ENCODE measurements around the gene SMYD3. TPM values are rescaled to one million over a fixed set of nuclear protein-coding genes. Genes with fewer than 3 reads are reported as not detected.
A peak's percentile ranks its signal among the peaks of the same experiment; 100 is the strongest.

Gene SMYD3
- total RNA-seq, 3 donors from 2014 or later (not counting 1 experiment from before 2014, with no cell fraction given): 43.6 to 48.0 (median 46.1) TPM

- WGBS (ENCODE audit: insufficient coverage): 86% methylated on average over 3 of the region's 5 CpGs
- H3K36me3 Mint-ChIP-seq: peaks cover 12% of the 10 kb centered on the region
These were observed 611.6 kb downstream of the SMYD3 start for GRCh38 chr1:245895455-245895959.

GRCh38 chr1:245894843-245895242 is 612.2 kb downstream of the SMYD3 start:
- Mint-ChIP-seq H3K27ac (peak overlapping the region; percentile 41 to 78), H3K4me3 (peak overlapping the region; percentile 28), H3K4me1 (peaks cover 15 to 24% of the 10 kb centered on the region in 2 donors), H3K36me3 (peaks cover 12% of the 10 kb centered on the region), H3K27me3 (ENCODE audit: low read depth in 2 of 2) (no peaks in the 10 kb centered on the region), H3K9me3 (peaks cover 0 to 8% of the 10 kb centered on the region in 2 donors)
- TF ChIP-seq CTCF (IDR thresholded peaks at IDR 0.05): no peak
- peak; percentile 59 to 98 (median 71) for ATAC-seq
- no peak overlapping the region for H3K4me3 ChIP-seq (ENCODE audit: low read length)
- intact Hi-C loops (cut with micrococcal nuclease): loop anchor here (10.0 kb wide), 1 partner anchor 60 kb away; no protein-coding TSS in a partner anchor
- H3K36me3 ChIP-seq (ENCODE audit: control insufficient read depth, insufficient read depth, low read length): peaks cover 2% of the 10 kb centered on the region
- H3K4me1 ChIP-seq (ENCODE audit: control insufficient read depth, insufficient read depth, low read length): peaks cover 11% of the 10 kb centered on the region
- no peak overlapping the region for H3K27ac ChIP-seq (ENCODE audit: low read length)
- no peaks in the 10 kb centered on the region for H3K27me3 ChIP-seq (ENCODE audit: control insufficient read depth, insufficient read depth, low read length)
- no peaks in the 10 kb centered on the region for H3K9me3 ChIP-seq (ENCODE audit: control insufficient read depth, insufficient read depth, low read length)
- no peak for DNase-seq
- WGBS (ENCODE audit: insufficient coverage): 46% methylated on average over 7 of the region's 7 CpGs

More at GRCh38 chr1:245895455-245895959, 611.6 kb downstream of the SMYD3 start:
- H3K27ac Mint-ChIP-seq: peak overlapping the region; percentile 41 to 78
- Histone ChIP-seq H3K9me3 (ENCODE audit: control insufficient read depth, insufficient read depth, low read length) (no peaks in the 10 kb centered on the region), H3K4me3 (ENCODE audit: low read length) (no peak overlapping the region), H3K36me3 (ENCODE audit: control insufficient read depth, insufficient read depth, low read length) (peaks cover 2% of the 10 kb centered on the region), H3K27ac (ENCODE audit: low read length) (no peak overlapping the region), H3K4me1 (ENCODE audit: control insufficient read depth, insufficient read depth, low read length) (peaks cover 11% of the 10 kb centered on the region), H3K27me3 (ENCODE audit: control insufficient read depth, insufficient read depth, low read length) (no peaks in the 10 kb centered on the region)
- intact Hi-C loops (cut with micrococcal nuclease): loop anchor here (10.0 kb wide), 1 partner anchor 59 kb away; no protein-coding TSS in a partner anchor
- H3K9me3 Mint-ChIP-seq: peaks cover 0 to 8% of the 10 kb centered on the region in 2 donors
- H3K4me3 Mint-ChIP-seq: peak overlapping the region; percentile 22
- H3K4me1 Mint-ChIP-seq: peaks cover 15 to 24% of the 10 kb centered on the region in 2 donors
- ATAC-seq (no peak), DNase-seq (no peak)
- no peaks in the 10 kb centered on the region for H3K27me3 Mint-ChIP-seq (ENCODE audit: low read depth in 2 of 2)
- TF ChIP-seq CTCF (IDR thresholded peaks at IDR 0.05): no peak

- peaks cover 0 to 8% of the 10 kb centered on the region in 2 donors for H3K9me3 Mint-ChIP-seq
- peaks cover 15 to 24% of the 10 kb centered on the region in 2 donors for H3K4me1 Mint-ChIP-seq
- H3K36me3 ChIP-seq (ENCODE audit: control insufficient read depth, insufficient read depth, low read length): no peaks in the 10 kb centered on the region
- H3K27ac ChIP-seq (ENCODE audit: low read length): no peak overlapping the region
- no peaks in the 10 kb centered on the region for H3K9me3 ChIP-seq (ENCODE audit: control insufficient read depth, insufficient read depth, low read length)
- no peaks in the 10 kb centered on the region for H3K27me3 Mint-ChIP-seq (ENCODE audit: low read depth in 2 of 2)
- no peak for ATAC-seq
- H3K36me3 Mint-ChIP-seq: peaks cover 12% of the 10 kb centered on the region
- H3K4me3 Mint-ChIP-seq: no peak overlapping the region
- H3K27ac Mint-ChIP-seq: peak overlapping the region in 1 of 2 donors; percentile 30
- no peak for TF ChIP-seq CTCF (IDR thresholded peaks at IDR 0.05)
- peaks cover 11% of the 10 kb centered on the region for H3K4me1 ChIP-seq (ENCODE audit: control insufficient read depth, insufficient read depth, low read length)
- no peak for DNase-seq
- intact Hi-C loops (cut with micrococcal nuclease): loop anchor here (10.0 kb wide), 1 partner anchor 62 kb away; no protein-coding TSS in a partner anchor
- no CpG with 5 or more reads among the region's 1 CpG for WGBS (ENCODE audit: insufficient coverage)
- no peak overlapping the region for H3K4me3 ChIP-seq (ENCODE audit: low read length)
- H3K27me3 ChIP-seq (ENCODE audit: control insufficient read depth, insufficient read depth, low read length): no peaks in the 10 kb centered on the region
These were observed 614.1 kb downstream of the SMYD3 start for GRCh38 chr1:245893025-245893424.

Measured in natural killer cell (primary cell).